Stimulated activated naive CD8-positive, alpha-beta T cell treated with anti-CD3 and anti-CD28 coated beads, Interleukin-15, Interleukin-2, amounts not matched to agents 100 ng/mL and 50 ng/mL, for 24 hours (primary cell): ENCODE measurements around the gene MBL2.

ENCODE experiments used
- H3K27ac Mint-ChIP-seq: one replicate; pipeline ENCODE4 v1.8.0; 2021; ENCODE audit warnings: mild to moderate bottlenecking, mixed read lengths
- H3K27me3 Mint-ChIP-seq: one replicate; pipeline ENCODE4 v1.8.0; 2021; ENCODE audit warnings: mixed read lengths
- H3K36me3 Mint-ChIP-seq: one replicate; pipeline ENCODE4 v1.8.0; 2021; ENCODE audit warnings: low read depth, mixed read lengths
- H3K4me1 Mint-ChIP-seq: one replicate; pipeline ENCODE4 v1.8.0; 2021; ENCODE audit warnings: low read depth, mixed read lengths
- H3K4me3 Mint-ChIP-seq: one replicate; pipeline ENCODE4 v1.8.0; 2021; ENCODE audit warnings: mild to moderate bottlenecking, mixed read lengths
- H3K9me3 Mint-ChIP-seq: one replicate; pipeline ENCODE4 v1.8.0; 2021; ENCODE audit warnings: mixed read lengths

The MBL2 gene

DNA sequence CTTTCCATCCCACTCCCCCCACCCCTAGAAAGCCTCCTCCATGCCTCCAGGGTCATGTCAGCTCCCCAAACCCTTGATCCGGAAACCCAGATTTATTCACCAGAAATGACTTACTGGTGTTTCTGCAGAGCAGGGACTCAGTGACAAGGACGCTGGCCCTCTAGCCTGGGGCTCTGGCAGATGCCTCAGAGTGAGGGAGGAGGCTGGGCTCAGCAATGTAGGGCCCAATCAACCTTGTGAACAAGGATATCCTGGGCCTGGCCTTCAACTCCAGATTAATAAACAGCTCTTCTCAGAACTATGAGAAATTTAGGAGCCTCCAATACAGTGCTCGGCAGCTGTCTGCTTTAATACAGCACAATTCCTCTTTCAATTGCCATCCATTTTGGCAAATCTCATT lies at the start of gene MBL2:
MBL2 (minus strand) TSS at position 162 of the 400 bp plus-strand sequence. CDS start 1,149 bp downstream, outside the sequence.
- H3K27me3 Mint-ChIP-seq: no peaks in the 10 kb centered on the region
- H3K4me1 Mint-ChIP-seq: no peaks in the 10 kb centered on the region
- no peak within 1 kb of the TSS for H3K4me3 Mint-ChIP-seq
- no peaks in the 10 kb centered on the region for H3K9me3 Mint-ChIP-seq
- H3K36me3 Mint-ChIP-seq: no peaks in the 10 kb centered on the region
- no peak within 1 kb of the TSS for H3K27ac Mint-ChIP-seq

DNA sequence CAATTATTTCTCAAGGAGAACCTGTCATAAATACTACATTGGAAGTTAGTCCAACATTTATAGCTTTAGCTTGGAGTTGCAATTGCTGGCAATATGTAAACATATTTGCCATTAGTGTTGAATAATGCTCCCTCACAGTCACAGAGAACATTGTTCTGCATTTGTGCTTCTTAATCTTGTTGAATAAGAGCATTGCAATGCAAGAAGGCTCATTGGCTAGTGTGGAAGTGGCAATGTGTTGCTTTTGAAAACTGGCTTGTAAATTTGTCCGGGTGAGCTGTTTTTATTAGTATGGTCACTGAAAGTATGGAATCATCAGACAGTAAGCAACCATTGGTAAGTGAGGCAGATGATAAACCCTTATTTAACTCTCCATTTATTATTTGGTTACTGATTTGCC lies 47.7 kb upstream of the MBL2 start:
- Mint-ChIP-seq H3K36me3 (no peaks in the 10 kb centered on the region), H3K4me3 (no peak overlapping the region), H3K9me3 (no peaks in the 10 kb centered on the region), H3K4me1 (no peaks in the 10 kb centered on the region), H3K27me3 (no peaks in the 10 kb centered on the region), H3K27ac (no peak overlapping the region)

DNA sequence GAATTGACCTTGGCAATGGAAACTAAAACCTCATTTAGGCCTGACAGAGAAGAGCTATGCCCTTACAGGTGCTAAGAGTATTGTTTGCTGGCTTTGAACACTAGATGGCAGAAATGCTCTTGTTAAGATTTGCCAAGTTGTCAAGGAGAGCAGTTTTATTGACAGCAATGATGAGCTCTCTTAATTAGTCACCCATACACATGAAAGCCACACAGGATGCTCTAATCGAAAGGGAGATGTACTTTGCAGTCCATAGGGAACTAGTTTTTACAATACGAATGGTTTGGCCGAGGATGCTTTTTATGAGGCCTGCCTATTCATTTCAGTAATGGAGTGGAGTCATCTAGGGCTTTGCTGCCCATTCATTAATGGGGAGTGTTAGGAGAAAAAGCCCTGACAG lies 45.4 kb upstream of the MBL2 start:
- H3K27ac Mint-ChIP-seq: no peak overlapping the region
- H3K36me3 Mint-ChIP-seq: no peaks in the 10 kb centered on the region
- H3K27me3 Mint-ChIP-seq: no peaks in the 10 kb centered on the region
- H3K9me3 Mint-ChIP-seq: no peaks in the 10 kb centered on the region
- H3K4me3 Mint-ChIP-seq: no peak overlapping the region
- no peaks in the 10 kb centered on the region for H3K4me1 Mint-ChIP-seq

DNA sequence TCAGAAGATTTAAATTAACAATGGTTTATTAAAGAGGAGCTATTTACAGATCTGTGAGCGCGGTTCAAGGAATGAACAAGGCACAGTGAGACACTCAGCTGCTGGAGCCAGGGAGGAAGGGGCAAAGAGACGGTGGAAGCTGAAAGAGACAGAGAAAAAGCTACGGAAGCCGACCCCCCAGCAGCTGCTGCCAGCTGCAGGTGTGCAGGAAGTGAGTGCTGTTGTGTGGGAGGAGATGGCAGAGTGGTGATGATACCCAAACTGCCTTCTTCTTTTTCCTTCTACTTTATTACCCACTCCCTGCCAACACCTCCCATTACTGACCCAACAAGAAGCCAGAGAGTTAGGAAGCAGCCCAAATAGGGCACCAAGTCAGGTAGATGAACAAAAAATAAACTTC lies 41.9 kb upstream of the MBL2 start:
- no peak overlapping the region for H3K4me3 Mint-ChIP-seq
- H3K27ac Mint-ChIP-seq: no peak overlapping the region

DNA sequence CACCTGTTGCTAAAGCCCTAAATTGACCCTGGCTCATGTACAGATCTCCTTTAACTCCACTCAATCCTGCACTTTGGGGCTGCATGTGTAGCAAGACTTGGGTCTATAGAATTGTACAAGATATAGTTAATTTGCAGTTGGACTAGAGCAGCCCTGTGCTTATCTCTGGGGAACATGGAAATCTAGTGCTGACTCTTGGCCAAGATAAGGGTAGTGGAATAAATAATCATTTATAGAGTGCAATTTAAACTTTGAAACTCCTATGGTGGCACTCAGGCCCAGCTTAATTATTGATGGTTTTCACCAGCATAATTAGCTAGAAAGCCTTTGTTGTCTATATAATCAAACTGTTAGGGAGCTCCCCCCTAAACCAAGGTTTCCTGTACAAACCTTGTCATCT lies 39.2 kb upstream of the MBL2 start:
- no peak overlapping the region for H3K27ac Mint-ChIP-seq
- H3K36me3 Mint-ChIP-seq: no peaks in the 10 kb centered on the region
- no peaks in the 10 kb centered on the region for H3K9me3 Mint-ChIP-seq
- H3K4me1 Mint-ChIP-seq: no peaks in the 10 kb centered on the region
- no peaks in the 10 kb centered on the region for H3K27me3 Mint-ChIP-seq
- no peak overlapping the region for H3K4me3 Mint-ChIP-seq

More for the DNA sequence above, 41.9 kb upstream of the MBL2 start:
- Mint-ChIP-seq H3K36me3 (no peaks in the 10 kb centered on the region), H3K9me3 (no peaks in the 10 kb centered on the region), H3K4me1 (no peaks in the 10 kb centered on the region), H3K27me3 (no peaks in the 10 kb centered on the region)

DNA sequence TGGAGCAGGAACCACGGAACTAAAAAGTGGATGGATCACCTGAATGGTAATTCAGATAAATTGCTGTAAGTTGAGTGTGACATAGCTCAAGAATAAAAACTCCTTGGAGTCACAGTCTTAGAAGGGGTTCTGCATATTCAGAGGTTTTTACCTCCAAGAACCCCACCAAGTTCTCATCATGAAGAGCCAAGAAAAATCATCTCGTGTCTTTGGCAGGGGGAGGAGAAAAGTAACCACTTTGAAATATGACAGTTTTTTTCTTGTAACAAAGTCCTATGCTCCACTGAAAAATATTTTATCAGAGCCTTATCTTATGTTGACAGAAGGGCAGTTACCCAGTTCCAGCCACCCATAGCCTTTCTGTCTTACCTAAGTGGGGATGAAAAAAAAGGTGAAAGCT lies 38.2 kb upstream of the MBL2 start:
- Mint-ChIP-seq H3K27me3 (no peaks in the 10 kb centered on the region), H3K4me3 (no peak overlapping the region), H3K36me3 (no peaks in the 10 kb centered on the region), H3K27ac (no peak overlapping the region), H3K9me3 (no peaks in the 10 kb centered on the region), H3K4me1 (no peaks in the 10 kb centered on the region)

DNA sequence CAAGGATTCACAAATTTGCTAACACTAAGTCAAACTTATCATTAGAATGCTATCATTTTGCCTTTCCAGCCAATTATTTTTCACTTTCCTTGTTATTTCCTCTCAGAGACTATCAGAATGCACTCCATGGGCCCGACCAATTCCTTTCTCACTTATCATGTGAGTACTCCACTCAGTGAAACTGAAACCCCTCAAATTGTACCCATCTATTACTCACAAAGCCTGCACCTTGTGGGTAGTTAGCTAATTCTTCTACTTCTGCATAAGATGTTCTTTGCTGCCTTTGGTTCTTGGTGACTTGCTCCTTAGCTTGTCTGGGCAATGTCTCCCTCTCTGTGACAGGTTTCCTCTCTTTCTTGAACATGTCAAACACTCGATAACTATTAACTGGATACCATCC lies 35.2 kb upstream of the MBL2 start:
- H3K4me3 Mint-ChIP-seq: no peak overlapping the region
- no peaks in the 10 kb centered on the region for H3K27me3 Mint-ChIP-seq
- no peaks in the 10 kb centered on the region for H3K4me1 Mint-ChIP-seq
- no peak overlapping the region for H3K27ac Mint-ChIP-seq
- H3K9me3 Mint-ChIP-seq: no peaks in the 10 kb centered on the region
- no peaks in the 10 kb centered on the region for H3K36me3 Mint-ChIP-seq

DNA sequence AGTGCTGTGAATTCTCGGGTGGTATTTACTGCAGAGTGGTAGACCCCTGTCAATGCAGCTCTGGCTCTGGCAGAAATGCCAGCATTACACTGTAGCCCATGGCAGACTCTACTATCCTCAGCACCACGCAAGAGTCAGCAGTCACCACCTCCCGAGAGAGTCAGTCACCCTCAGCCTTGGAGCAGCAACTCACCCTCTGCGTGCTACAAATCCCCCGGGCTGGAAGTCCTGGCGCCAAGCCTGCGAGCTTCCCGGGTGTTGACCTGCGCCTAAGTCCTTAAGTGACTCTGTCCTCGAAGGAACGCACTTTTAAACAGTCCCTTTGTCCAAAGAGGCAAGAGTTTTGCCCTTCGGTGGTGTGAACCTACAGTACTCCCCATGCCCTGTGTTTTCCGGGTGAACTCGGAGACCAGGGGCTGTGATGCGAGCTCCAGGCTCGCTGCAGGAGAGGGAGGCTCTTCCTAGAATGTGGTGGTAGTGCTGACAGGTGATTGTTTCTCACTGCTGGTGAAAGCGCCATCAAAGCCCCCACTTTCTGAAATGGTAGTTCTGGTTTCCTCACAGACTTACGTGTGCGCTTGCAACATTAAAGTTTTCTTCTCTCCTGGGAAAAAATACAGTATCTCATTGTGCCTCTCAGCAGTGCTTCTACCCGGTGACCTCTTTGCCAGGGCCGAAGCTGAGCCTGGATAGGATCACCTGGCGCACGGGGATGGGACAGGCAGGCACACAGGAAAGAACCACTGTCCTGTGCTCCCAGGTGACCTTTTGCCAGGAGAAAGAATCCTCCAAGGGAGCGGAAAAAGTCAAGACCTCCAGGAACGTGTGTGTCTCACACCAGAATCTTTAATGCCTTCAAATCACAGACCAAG lies 33.1 kb upstream of the MBL2 start:
- H3K4me3 Mint-ChIP-seq: no peak overlapping the region
- H3K36me3 Mint-ChIP-seq: no peaks in the 10 kb centered on the region
- H3K9me3 Mint-ChIP-seq: peaks cover 2% of the 10 kb centered on the region
- no peak overlapping the region for H3K27ac Mint-ChIP-seq
- H3K27me3 Mint-ChIP-seq: no peaks in the 10 kb centered on the region
- no peaks in the 10 kb centered on the region for H3K4me1 Mint-ChIP-seq

DNA sequence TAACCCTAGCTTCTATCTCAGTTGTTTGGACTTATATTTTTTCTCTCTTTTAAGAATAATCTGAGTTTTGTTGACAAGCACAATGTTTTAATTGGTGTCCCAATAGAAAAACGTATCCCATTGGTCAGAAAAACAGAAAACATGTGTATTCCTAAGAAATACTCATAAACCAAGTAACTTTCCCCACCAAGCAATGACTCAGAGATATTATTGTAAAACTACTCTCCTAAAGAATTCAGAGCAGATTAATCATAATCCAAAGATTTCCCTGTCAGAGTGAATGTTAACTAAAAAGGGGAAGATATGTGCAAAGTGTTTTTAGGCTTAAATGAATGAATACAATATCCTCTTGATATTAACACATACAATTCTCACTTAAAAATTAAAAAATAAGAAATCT lies 29.4 kb upstream of the MBL2 start:
- Mint-ChIP-seq H3K27ac (no peak overlapping the region), H3K9me3 (peaks cover 10% of the 10 kb centered on the region), H3K4me3 (no peak overlapping the region)

DNA sequence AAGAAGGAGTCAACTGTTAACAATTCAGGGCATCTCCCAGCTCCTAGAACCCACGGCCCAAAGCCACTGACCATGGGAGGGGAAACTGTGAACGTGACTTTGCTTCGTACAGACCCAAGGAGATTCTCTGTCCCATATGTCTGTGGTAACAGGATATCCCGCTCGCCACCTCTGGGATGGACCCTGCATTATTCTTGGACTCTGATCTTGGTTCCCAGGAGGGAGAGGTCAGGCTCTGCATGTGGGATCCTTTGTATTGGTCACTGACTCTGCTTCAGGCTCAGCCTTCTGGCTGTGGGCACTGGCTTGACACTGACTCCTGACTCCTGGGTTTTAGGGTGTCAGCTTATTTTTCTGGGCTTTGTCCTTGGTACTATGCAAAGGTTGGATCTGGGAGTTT lies 13.5 kb upstream of the MBL2 start:
- Mint-ChIP-seq H3K27ac (no peak overlapping the region), H3K27me3 (no peaks in the 10 kb centered on the region), H3K36me3 (no peaks in the 10 kb centered on the region), H3K9me3 (peaks cover 4% of the 10 kb centered on the region), H3K4me1 (no peaks in the 10 kb centered on the region), H3K4me3 (no peak overlapping the region)

More for the DNA sequence above, 29.4 kb upstream of the MBL2 start:
- Mint-ChIP-seq H3K36me3 (no peaks in the 10 kb centered on the region), H3K4me1 (no peaks in the 10 kb centered on the region), H3K27me3 (no peaks in the 10 kb centered on the region)

DNA sequence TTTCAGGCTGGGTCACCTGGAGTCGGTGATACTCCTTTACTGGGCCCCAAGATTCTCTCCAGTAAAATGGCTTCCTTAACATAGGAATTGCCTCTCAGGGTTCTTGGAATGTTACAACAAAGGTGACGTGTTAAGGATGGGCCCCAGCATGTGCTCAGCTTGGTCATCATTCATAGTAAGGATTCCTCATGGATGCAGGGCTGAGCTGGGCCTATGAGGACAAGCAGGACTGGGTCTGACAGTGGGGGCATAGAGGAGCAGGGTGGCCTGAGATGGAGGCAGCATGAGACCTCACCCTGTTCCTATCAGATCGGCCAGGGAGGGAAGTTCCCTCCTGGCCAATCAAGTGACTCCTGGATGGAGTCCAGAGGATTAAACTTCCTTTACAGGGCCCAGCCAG lies 12.8 kb upstream of the MBL2 start:
- Mint-ChIP-seq H3K4me3 (no peak overlapping the region), H3K4me1 (no peaks in the 10 kb centered on the region), H3K27me3 (no peaks in the 10 kb centered on the region), H3K27ac (no peak overlapping the region), H3K9me3 (peaks cover 4% of the 10 kb centered on the region), H3K36me3 (no peaks in the 10 kb centered on the region)

DNA sequence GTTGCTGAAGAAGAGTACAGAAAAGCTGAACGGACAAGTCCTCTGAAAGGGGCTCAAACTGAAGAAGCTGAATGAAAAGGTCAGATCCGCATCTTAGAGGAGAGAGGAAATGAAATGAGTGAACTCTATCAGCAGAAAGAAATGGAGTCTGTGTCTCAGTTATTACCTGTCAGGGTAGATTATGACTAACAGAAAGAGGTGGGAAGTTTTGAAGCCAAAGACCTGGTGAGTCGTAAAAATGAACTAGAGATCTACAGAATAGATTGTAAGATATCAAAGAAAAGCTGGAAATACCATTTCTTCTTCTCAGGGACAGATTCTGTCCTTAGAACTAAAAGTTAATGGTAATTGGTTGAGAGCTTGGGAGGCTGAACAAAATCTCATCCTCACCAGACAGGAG lies 11.1 kb upstream of the MBL2 start:
- Mint-ChIP-seq H3K27me3 (no peaks in the 10 kb centered on the region), H3K27ac (no peak overlapping the region), H3K4me1 (no peaks in the 10 kb centered on the region), H3K9me3 (peaks cover 4% of the 10 kb centered on the region), H3K36me3 (no peaks in the 10 kb centered on the region), H3K4me3 (no peak overlapping the region)

DNA sequence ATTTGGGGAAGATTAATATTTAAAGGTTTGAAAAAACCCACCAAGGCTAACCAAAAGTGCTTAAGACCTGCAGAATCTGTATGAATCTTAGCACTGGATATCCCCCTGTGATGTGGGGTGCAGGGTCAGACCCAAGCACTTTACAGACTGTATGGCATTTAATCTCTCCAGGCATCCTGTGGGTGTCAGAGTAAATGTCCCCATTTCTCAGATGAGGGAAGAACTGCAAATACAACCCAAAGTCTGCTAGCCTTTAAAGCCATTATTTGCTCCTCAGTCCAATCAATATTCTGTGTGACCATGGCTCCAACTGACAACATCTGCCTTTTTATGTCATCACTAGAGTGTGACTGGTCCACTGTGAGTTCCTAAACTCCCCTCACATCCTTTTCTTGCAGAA lies 10.0 kb upstream of the MBL2 start:
- Mint-ChIP-seq H3K27me3 (no peaks in the 10 kb centered on the region), H3K36me3 (no peaks in the 10 kb centered on the region), H3K27ac (no peak overlapping the region), H3K4me1 (no peaks in the 10 kb centered on the region), H3K9me3 (no peaks in the 10 kb centered on the region), H3K4me3 (no peak overlapping the region)

DNA sequence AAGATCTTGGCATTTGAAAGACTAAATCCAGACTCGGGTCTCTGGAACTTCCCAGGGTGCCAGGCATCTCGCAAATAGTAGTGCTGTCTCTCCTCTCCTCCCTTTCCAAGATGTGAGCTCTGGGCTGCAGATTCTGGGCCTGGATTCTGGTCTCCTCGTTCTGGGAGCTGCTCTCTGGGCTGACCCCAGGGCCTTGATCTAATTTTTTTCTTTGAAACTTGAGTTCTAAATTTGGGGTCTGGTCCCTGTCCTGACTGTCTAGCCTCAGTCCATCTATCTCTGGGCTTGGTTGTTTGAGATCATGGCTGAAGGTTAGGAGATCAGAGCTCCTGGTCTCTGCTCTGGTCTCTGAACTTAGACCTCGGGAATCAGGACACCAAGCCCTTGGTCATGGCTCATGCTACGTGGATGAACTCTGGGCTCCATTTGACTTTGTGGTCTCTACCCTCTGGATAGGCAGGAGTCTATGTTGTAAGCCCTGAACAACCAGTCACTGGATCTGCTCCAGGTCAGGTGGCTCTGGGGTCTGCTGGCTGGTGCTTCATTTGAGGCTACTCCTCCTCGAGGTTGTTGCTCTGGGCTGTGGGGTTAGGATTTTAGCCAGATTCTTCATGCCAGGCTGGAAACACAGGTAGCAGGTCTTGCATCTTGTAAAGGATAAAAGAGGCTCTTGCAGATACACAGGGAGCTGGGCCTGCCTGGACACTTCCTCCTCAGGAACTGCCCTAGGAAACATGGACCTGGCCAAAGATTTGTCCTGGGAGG lies 8.0 kb upstream of the MBL2 start:
- no peak overlapping the region for H3K27ac Mint-ChIP-seq
- no peaks in the 10 kb centered on the region for H3K9me3 Mint-ChIP-seq
- H3K36me3 Mint-ChIP-seq: no peaks in the 10 kb centered on the region
- no peaks in the 10 kb centered on the region for H3K4me1 Mint-ChIP-seq
- no peaks in the 10 kb centered on the region for H3K27me3 Mint-ChIP-seq
- no peak overlapping the region for H3K4me3 Mint-ChIP-seq

DNA sequence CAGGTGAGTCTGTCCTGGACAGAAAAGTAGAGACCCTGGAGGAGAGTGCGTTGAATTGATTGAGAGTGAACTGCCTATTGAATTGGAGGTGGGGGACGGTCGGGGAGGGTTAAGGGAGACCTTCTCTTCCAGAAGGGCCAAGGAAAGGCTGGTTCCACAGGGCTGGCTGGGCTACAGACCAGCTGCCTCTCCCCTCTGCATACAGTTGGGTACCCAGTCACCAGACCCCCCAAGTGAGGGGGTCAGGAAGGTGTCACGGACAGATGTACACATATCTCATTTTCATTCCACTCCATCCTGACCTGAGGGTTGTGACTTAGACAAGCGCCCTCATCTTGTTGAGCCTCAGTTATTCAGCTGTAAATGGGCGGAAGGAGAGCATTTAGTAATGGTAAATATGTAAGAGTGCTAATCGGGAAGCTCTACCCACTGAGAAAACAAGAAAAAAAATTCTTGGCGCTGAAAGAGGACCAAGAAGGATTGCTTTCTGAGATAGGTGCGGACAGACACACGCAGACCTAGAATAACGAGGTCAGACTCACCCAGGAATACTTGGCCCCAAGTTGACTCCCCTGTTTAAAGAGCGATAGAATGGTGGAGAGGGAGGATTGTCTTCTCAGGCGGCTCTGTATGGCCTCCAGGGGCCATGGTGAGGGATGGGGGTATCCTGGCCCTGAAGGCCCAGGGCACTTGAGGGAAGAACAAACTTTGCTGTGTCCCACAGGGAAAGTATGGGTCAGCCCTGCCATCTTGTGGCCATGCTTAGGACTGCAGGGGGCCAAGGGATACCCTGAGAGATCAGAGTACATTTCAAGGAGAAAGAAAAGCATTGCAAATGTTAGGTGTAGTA lies 7.2 kb upstream of the MBL2 start:
- H3K4me3 Mint-ChIP-seq: no peak overlapping the region
- no peaks in the 10 kb centered on the region for H3K27me3 Mint-ChIP-seq
- no peaks in the 10 kb centered on the region for H3K9me3 Mint-ChIP-seq
- no peak overlapping the region for H3K27ac Mint-ChIP-seq
- H3K36me3 Mint-ChIP-seq: no peaks in the 10 kb centered on the region
- no peaks in the 10 kb centered on the region for H3K4me1 Mint-ChIP-seq
